HepG2 (cell line): Measurements from ENCODE around the gene SMYD4. TPM values are rescaled to one million over a fixed set of nuclear protein-coding genes. Genes with fewer than 3 reads are reported as not detected.
A peak's percentile ranks its signal among the peaks of the same experiment; 100 is the strongest.
"Not testable (repeated sequence)": the region's sequence is repeated elsewhere in the genome, so short reads cannot be mapped to it uniquely, and the experiment has no call there.

Source experiments
- ATAC-seq: fragments of 200-7000 bp; cut with Tn5 transposase; 3 replicates; pipeline ENCODE4 v1.9.1; 2020; ENCODE audit warnings: mild to moderate bottlenecking, moderate library complexity
- BruUV-seq: library from RNA; stranded (reverse); fragments of 400-500 nt; replicated peaks from 2 replicates; lab custom pipeline; 2021; lab: Mats Ljungman, UMichigan
- CTCF ChIA-PET: fragments of 300-600 bp; formaldehyde crosslinking; extraction: SDS; loops from one replicate; lab custom pipeline; 2021; ENCODE audit warnings: low total read pairs, inconsistent platforms, low intra/inter-chr PET ratio; lab: Yijun Ruan, JAX
- POLR2A ChIA-PET: fragments of 350-600 bp; sonication (Branson Sonifier 250); formaldehyde crosslinking; loops from one replicate; lab custom pipeline; 2020; ENCODE audit warnings: antibody characterized with exemption, inconsistent platforms; lab: Yijun Ruan, JAX
- DNase-seq: peaks from one replicate; pipeline ENCODE4 v3.0.0-alpha.2; 2015; ENCODE audit warnings: low spot score
- FAIRE-seq: peaks from 3 replicates; lab custom pipeline; 2011; peaks lifted over from hg19 to GRCh38; lab: Jason Lieb, UNC
- H2AFZ ChIP-seq: one replicate; pipeline ENCODE4 v1.6.1; 2011; ENCODE audit warnings: low read length, inconsistent platforms
- H3K27ac ChIP-seq: fragments of 300-600 bp; 3 replicates; pipeline ENCODE4 v1.8.0; 2011; ENCODE audit warnings: mixed run types, mild to moderate bottlenecking, mixed read lengths, low read length, inconsistent platforms; ENCODE audit not compliant: insufficient read depth; ENCODE audit errors: extremely low read length
- H3K27me3 ChIP-seq, 2 experiments: fragments of 200-600 bp in 1 of 2; 2 replicates in 1 of 2; 3 replicates in 1 of 2; pipeline versions ENCODE4 v1.6.0 to v1.8.0; 2011; ENCODE audit warnings: low read length in 2 of 2, mild to moderate bottlenecking in 2 of 2, moderate library complexity in 2 of 2, inconsistent platforms in 1 of 2; ENCODE audit not compliant: insufficient read depth in 2 of 2, control insufficient read depth in 1 of 2
- H3K36me3 ChIP-seq, 2 experiments: fragments of 200-600 bp in 1 of 2; replicated peaks in 1 of 2; 2 replicates in 1 of 2; 3 replicates in 1 of 2; pipeline versions ENCODE4 v1.5.1 to v1.8.0; 2011; ENCODE audit warnings: low read length in 2 of 2, inconsistent platforms in 1 of 2; ENCODE audit not compliant: insufficient read depth in 2 of 2, control insufficient read depth in 1 of 2
- H3K4me1 ChIP-seq: 2 replicates; pipeline ENCODE4 v1.5.1; 2012; ENCODE audit warnings: low read length, inconsistent platforms; ENCODE audit not compliant: insufficient read depth
- H3K4me2 ChIP-seq: 2 replicates; pipeline ENCODE4 v1.6.0; 2011; ENCODE audit warnings: low read depth, low read length, inconsistent platforms
- H3K4me3 ChIP-seq, 3 experiments: fragments of 200-600 bp in 1 of 3; sonication (generic), shearing (Covaris generic) in 1 of 3; replicated peaks in 1 of 3; 2 replicates each; pipeline ENCODE4 v1.5.1; 2011 to 2016; ENCODE audit warnings: low read length in 3 of 3, inconsistent platforms in 2 of 3, low read depth in 2 of 3, mild to moderate bottlenecking in 2 of 3, control low read depth in 1 of 3, mixed read lengths in 1 of 3; ENCODE audit not compliant: insufficient read depth in 1 of 3
- H3K79me2 ChIP-seq: one replicate; pipeline ENCODE4 v1.6.1; 2011; ENCODE audit warnings: low read length, inconsistent platforms; ENCODE audit not compliant: insufficient read depth
- H3K9ac ChIP-seq: 2 replicates; pipeline ENCODE4 v1.6.0; 2011; ENCODE audit warnings: mild to moderate bottlenecking, low read depth, low read length, inconsistent platforms; ENCODE audit not compliant: insufficient read depth
- H3K9me3 ChIP-seq: 2 replicates; pipeline ENCODE4 v1.5.1; 2012; ENCODE audit warnings: mild to moderate bottlenecking, low read length
- H4K20me1 ChIP-seq: 2 replicates; pipeline ENCODE4 v1.6.0; 2011; ENCODE audit warnings: inconsistent platforms, mild to moderate bottlenecking, low read length, moderate library complexity; ENCODE audit not compliant: insufficient read depth
- ELF4 ChIP-seq: sonication (generic); formaldehyde crosslinking; IDR thresholded peaks from 2 replicates; pipeline ENCODE4 v1.5.0; 2020; ENCODE audit warnings: missing genetic modification reagents, mild to moderate bottlenecking, moderate library complexity, borderline replicate concordance
- KDM4B ChIP-seq: sonication (generic); formaldehyde crosslinking; IDR thresholded peaks from 2 replicates; pipeline ENCODE4 v1.4.0; 2020; ENCODE audit warnings: missing genetic modification reagents
- MEIS1 ChIP-seq: sonication (generic); formaldehyde crosslinking; IDR thresholded peaks from 2 replicates; pipeline ENCODE4 v1.9.0; 2021; ENCODE audit warnings: mild to moderate bottlenecking, missing genetic modification reagents, moderate library complexity, borderline replicate concordance
- NBN ChIP-seq: fragments of 450-650 bp; conservative IDR thresholded peaks from 2 replicates; pipeline ENCODE4 v1.6.1; 2017
- POLR2G ChIP-seq: fragments of 200-400 bp; formaldehyde crosslinking; IDR thresholded peaks from 2 replicates; pipeline ENCODE4 v1.6.1; 2018; ENCODE audit warnings: mild to moderate bottlenecking, low read depth, low read length, moderate library complexity
- ZNF121 ChIP-seq: sonication (generic); formaldehyde crosslinking; IDR thresholded peaks from 2 replicates; pipeline ENCODE4 v1.5.0; 2020; ENCODE audit warnings: mild to moderate bottlenecking, missing genetic modification reagents
- WGBS: methylation state at CpG from one replicate; pipeline ENCODE4 v1.1.6; 2017; ENCODE audit warnings: low lambda C conversion rate; 5-methylcytosine and 5-hydroxymethylcytosine counted together
- in situ Hi-C: cut with HindIII; loops from 2 replicates; pipeline ENCODE4 v1.10.0; 2017; ENCODE audit warnings: low pct_unique_long_range_greater_than_20kb; ENCODE audit not compliant: extremely low pct_ligation_motif_present
- intact Hi-C: fragments of 100-400 bp; cut with micrococcal nuclease; formaldehyde crosslinking; loops from one replicate; pipeline ENCODE4 v1.10.0; 2022; ENCODE audit not compliant: unreplicated experiment
- polyA plus RNA-seq, 8 experiments: library from polyadenylated mRNA; depleted of rRNA in 3 of 8; stranded (reverse) in 7 of 8; unstranded in 1 of 8; fragments of >200 nt; fragmentation: Illumina TruSeq in 4 of 8; extraction: Trizol in 4 of 8; gene quantifications; 2 replicates each; pipeline versions ENCODE4 v1.2.1 to v1.2.3, GENCODE V29; 2011 to 2016; ENCODE audit warnings: low read depth in 4 of 8, missing spikeins in 1 of 8, mixed read lengths in 1 of 8; ENCODE audit not compliant: insufficient read depth in 1 of 8
- total RNA-seq, 5 experiments: library from RNA; depleted of rRNA; stranded (reverse); fragments of >200 nt; fragmentation: Illumina TruSeq; extraction: Trizol; gene quantifications; 2 replicates each; pipeline ENCODE4 v1.2.3, GENCODE V29; 2016; ENCODE audit warnings: low read depth in 1 of 5
- TF ChIP-seq, protein P1 (sequence below): sonication (generic); formaldehyde crosslinking; IDR thresholded peaks from 2 replicates; pipeline ENCODE4 v1.8.0; 2023; ENCODE audit warnings: mild to moderate bottlenecking, missing genetic modification reagents
- TF ChIP-seq, protein P2 (sequence below): sonication (generic); formaldehyde crosslinking; IDR thresholded peaks from 2 replicates; pipeline ENCODE4 v1.5.0; 2020; ENCODE audit warnings: missing genetic modification reagents
- TF ChIP-seq, protein P3 (sequence below): fragments of 450-650 bp; IDR thresholded peaks from 2 replicates; pipeline ENCODE4 v1.6.1; 2017

SMYD4 gene
- total and polyA plus RNA-seq, 2 of the 13 experiments (the other 11 are each of a cell fraction or from before 2014, with no cell fraction given): 7.4 to 11.3 TPM

DNA sequence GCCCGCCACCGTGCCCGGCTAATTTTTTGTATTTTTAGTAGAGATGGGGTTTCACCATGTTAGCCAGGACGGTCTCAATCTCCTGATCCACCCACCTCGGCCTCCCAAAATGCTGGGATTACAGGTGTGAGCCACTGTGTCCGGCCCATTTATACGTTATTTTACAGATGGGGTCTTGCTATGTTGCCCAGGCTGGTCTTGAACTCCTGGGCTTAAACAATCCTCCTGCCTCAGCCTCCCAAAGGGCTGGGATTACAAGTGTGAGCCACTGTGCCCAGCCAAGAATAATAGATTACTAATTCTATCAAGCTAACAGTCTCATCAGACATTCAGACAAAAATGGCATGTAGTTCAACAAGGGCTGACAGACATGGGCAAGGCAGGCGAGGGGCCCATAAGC, 19.9 kb downstream of the SMYD4 start:
- H3K27me3 ChIP-seq, H3K9me3 ChIP-seq, ATAC-seq, FAIRE-seq, H4K20me1 ChIP-seq, H3K4me3 ChIP-seq, H2AFZ ChIP-seq, intact Hi-C loops, H3K79me2 ChIP-seq, BruUV-seq, in situ Hi-C loops, DNase-seq: not testable (repeated sequence)
- WGBS: 98% methylated on average over 8 of the region's 8 CpGs
- H3K36me3 ChIP-seq: peaks cover 3 to 24% of the 10 kb centered on the region in 2 experiments; a peak in 3 of 5 replicates
- TF ChIP-seq, protein P1, sequence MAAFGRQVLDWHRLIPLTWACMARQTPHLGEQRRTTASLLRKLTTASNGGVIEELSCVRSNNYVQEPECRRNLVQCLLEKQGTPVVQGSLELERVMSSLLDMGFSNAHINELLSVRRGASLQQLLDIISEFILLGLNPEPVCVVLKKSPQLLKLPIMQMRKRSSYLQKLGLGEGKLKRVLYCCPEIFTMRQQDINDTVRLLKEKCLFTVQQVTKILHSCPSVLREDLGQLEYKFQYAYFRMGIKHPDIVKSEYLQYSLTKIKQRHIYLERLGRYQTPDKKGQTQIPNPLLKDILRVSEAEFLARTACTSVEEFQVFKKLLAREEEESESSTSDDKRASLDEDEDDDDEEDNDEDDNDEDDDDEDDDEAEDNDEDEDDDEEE (CRISPR knock-in tag): 0 out of 2 replicates have a peak, but pooled peaks have one; percentile 0
- TF ChIP-seq ZNF121 (CRISPR knock-in tag): peak; percentile 89
- H3K4me1 ChIP-seq: peaks cover 41% of the 10 kb centered on the region
- peak overlapping the region; percentile 80; the same call in 1 of the 2 replicates for H3K4me2 ChIP-seq
- CTCF ChIA-PET: interaction anchor here (1.2 kb wide), 1 partner anchor 26 kb away, joined by 3 read pairs; no protein-coding TSS in a partner anchor
- H3K9ac ChIP-seq: peak overlapping the region; percentile 20; the same call in 1 of the 2 replicates
- POLR2A ChIA-PET: interaction anchor here (1.1 to 4.4 kb wide), 15 partner anchors 10 to 185 kb away, joined by 3 to 51 read pairs (median 9); partner anchors contain the start of genes RILP, RPA1, SERPINF1 and SERPINF2
- H3K27ac ChIP-seq: peak overlapping the region; percentile 87

DNA sequence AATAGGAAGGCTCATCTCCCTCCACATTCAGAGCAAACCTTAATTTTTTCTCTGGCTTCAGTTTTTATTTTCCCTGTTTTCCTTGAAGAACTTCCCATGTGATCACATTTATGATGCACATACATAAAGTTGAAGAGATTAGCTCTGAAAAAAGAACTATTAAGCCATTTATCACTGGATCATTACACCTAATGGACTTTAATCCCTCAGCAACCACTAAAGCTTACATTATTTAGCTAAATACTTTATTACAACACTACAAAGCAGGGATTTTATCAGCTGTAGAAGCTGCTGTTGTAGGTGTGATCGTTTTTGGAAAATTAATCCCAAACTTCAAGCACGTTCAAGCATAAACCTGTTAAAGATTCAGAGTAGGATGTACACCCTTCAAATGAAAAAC, 21.1 kb downstream of the SMYD4 start:
- Histone ChIP-seq H3K27ac (peak overlapping the region; percentile 18), H3K9ac (no peak overlapping the region), H3K4me3 (no peak overlapping the region), H3K4me1 (peaks cover 41% of the 10 kb centered on the region), H3K36me3 (peaks cover 5 to 30% of the 10 kb centered on the region in 2 experiments; a peak in 4 of 5 replicates), H4K20me1 (no peaks in the 10 kb centered on the region), H2AFZ (no peak overlapping the region), H3K79me2 (peaks cover 3% of the 10 kb centered on the region), H3K9me3 (no peaks in the 10 kb centered on the region), H3K27me3 (no peaks in the 10 kb centered on the region), H3K4me2 (no peak overlapping the region)
- BruUV-seq: no TSS peak
- DNase-seq (no peak), FAIRE-seq (no peak), ATAC-seq (no peak)
- in situ Hi-C loops (no loop called here), intact Hi-C loops (no loop called here)
- ChIA-PET POLR2A (interaction anchor here (4.4 kb wide), 1 partner anchor 92 kb away, joined by 44 read pairs; no protein-coding TSS in a partner anchor), CTCF (no interaction called here)
- 72% methylated on average over 2 of the region's 2 CpGs for WGBS
- TF ChIP-seq POLR2G: no peak
- TF ChIP-seq, protein P2, sequence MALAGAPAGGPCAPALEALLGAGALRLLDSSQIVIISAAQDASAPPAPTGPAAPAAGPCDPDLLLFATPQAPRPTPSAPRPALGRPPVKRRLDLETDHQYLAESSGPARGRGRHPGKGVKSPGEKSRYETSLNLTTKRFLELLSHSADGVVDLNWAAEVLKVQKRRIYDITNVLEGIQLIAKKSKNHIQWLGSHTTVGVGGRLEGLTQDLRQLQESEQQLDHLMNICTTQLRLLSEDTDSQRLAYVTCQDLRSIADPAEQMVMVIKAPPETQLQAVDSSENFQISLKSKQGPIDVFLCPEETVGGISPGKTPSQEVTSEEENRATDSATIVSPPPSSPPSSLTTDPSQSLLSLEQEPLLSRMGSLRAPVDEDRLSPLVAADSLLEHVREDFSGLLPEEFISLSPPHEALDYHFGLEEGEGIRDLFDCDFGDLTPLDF (CRISPR knock-in tag): no peak
- TF ChIP-seq MEIS1 (CRISPR knock-in tag): no peak
- TF ChIP-seq ELF4 (CRISPR knock-in tag): no peak
- TF ChIP-seq KDM4B (CRISPR knock-in tag): no peak
- TF ChIP-seq, protein P3, sequence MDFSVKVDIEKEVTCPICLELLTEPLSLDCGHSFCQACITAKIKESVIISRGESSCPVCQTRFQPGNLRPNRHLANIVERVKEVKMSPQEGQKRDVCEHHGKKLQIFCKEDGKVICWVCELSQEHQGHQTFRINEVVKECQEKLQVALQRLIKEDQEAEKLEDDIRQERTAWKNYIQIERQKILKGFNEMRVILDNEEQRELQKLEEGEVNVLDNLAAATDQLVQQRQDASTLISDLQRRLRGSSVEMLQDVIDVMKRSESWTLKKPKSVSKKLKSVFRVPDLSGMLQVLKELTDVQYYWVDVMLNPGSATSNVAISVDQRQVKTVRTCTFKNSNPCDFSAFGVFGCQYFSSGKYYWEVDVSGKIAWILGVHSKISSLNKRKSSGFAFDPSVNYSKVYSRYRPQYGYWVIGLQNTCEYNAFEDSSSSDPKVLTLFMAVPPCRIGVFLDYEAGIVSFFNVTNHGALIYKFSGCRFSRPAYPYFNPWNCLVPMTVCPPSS: no peak
- TF ChIP-seq NBN: no peak
